ENCODE measurements around the gene CELA1. TPM values are rescaled to one million over a fixed set of nuclear protein-coding genes. Genes with fewer than 3 reads are reported as not detected.

CELA1 gene
- total and polyA plus RNA-seq, 2 of the 13 experiments (the other 11 are each of a cell fraction or from before 2014, with no cell fraction given): not detected

GRCh38 chr12:51382173-51382572 lies 35.7 kb upstream of the CELA1 start:
- no peaks in the 10 kb centered on the region; a peak in 1 of 5 replicates for H3K27me3 ChIP-seq (ENCODE audit: control insufficient read depth in 1 of 2, insufficient read depth in 2 of 2, low read length in 2 of 2)
- DNase-seq (ENCODE audit: low spot score): no peak
- 86% methylated on average over 7 of the region's 7 CpGs for WGBS (ENCODE audit: low lambda C conversion rate)
- no peak overlapping the region for H3K4me2 ChIP-seq (ENCODE audit: low read depth, low read length)
- in situ Hi-C loops (cut with HindIII; ENCODE audit: extremely low pct_ligation_motif_present, low pct_unique_long_range_greater_than_20kb): no loop called here
- H3K36me3 ChIP-seq (replicated peaks in 1 of 2; ENCODE audit: control insufficient read depth in 1 of 2, insufficient read depth in 2 of 2, low read length in 2 of 2): no peaks in the 10 kb centered on the region
- H3K79me2 ChIP-seq (ENCODE audit: insufficient read depth, low read length): no peaks in the 10 kb centered on the region
- intact Hi-C loops (cut with micrococcal nuclease; ENCODE audit: unreplicated experiment): no loop called here
- H3K4me3 ChIP-seq (replicated peaks in 1 of 3; ENCODE audit: insufficient read depth in 1 of 3, low read depth in 2 of 3, low read length in 3 of 3): no peak overlapping the region
- POLR2A ChIA-PET: no interaction called here
- no peaks in the 10 kb centered on the region for H4K20me1 ChIP-seq (ENCODE audit: insufficient read depth, low read length)
- no peak for ATAC-seq
- FAIRE-seq: no peak
- BruUV-seq (replicated peaks): no TSS peak
- no peak overlapping the region for H2AFZ ChIP-seq (ENCODE audit: low read length)
- no peak overlapping the region for H3K27ac ChIP-seq (ENCODE audit: extremely low read length, insufficient read depth, low read length)
- H3K9ac ChIP-seq (ENCODE audit: insufficient read depth, low read depth, low read length): no peak overlapping the region
- no peaks in the 10 kb centered on the region for H3K9me3 ChIP-seq (ENCODE audit: low read length)
- CTCF ChIA-PET (ENCODE audit: low intra/inter-chr PET ratio, low total read pairs): no interaction called here
- no peaks in the 10 kb centered on the region for H3K4me1 ChIP-seq (ENCODE audit: insufficient read depth, low read length)
- TF ChIP-seq NFAT5 (CRISPR knock-in tag; IDR thresholded peaks at IDR 0.05) (no peak), RFXAP (CRISPR knock-in tag; IDR thresholded peaks at IDR 0.05; ENCODE audit: borderline replicate concordance) (no peak), ZNF318 (CRISPR knock-in tag; IDR thresholded peaks at IDR 0.05) (no peak), PRMT3 (CRISPR knock-in tag; IDR thresholded peaks at IDR 0.05; ENCODE audit: borderline replicate concordance, low read depth) (no peak), ZSCAN9 (CRISPR knock-in tag; IDR thresholded peaks at IDR 0.05; ENCODE audit: borderline replicate concordance) (no peak), ZNF234 (CRISPR knock-in tag; conservative IDR thresholded peaks at IDR 0.05) (no peak), HDAC6 (IDR thresholded peaks at IDR 0.05; ENCODE audit: low read depth, low read length) (no peak), GATAD2A (CRISPR knock-in tag; IDR thresholded peaks at IDR 0.05) (no peak), ZNF317 (CRISPR knock-in tag; IDR thresholded peaks at IDR 0.05) (no peak), MXD4 (CRISPR knock-in tag; IDR thresholded peaks at IDR 0.05) (no peak), SMYD3 (CRISPR knock-in tag; IDR thresholded peaks at IDR 0.05) (no peak), NFE2 (CRISPR knock-in tag; IDR thresholded peaks at IDR 0.05) (no peak), ZNF547 (CRISPR knock-in tag; IDR thresholded peaks at IDR 0.05) (no peak), SMARCE1 (IDR thresholded peaks at IDR 0.05; ENCODE audit: borderline replicate concordance) (no peak)

Data from HepG2 (cell line).